ENCODE data around the gene NAT14. TPM values are rescaled to one million over a fixed set of nuclear protein-coding genes. Genes with fewer than 3 reads are reported as not detected.

Gene NAT14
- total and polyA plus RNA-seq, 2 of the 8 experiments (the other 6 are each of a cell fraction or from before 2014, with no cell fraction given) = 47.1 to 71.2 TPM

GRCh38 chr19:55494172-55494761 lies 9.3 kb downstream of the NAT14 start (continued):
- no peak for TF ChIP-seq SRF (IDR thresholded peaks at IDR 0.05; ENCODE audit: low read depth, low read length)
- TF ChIP-seq KDM4A (IDR thresholded peaks at IDR 0.05; ENCODE audit: low read depth, low read length, severe bottlenecking) = no peak
- TF ChIP-seq TAF1 (IDR thresholded peaks at IDR 0.05; ENCODE audit: low read depth, low read length) = no peak
- no peak for TF ChIP-seq CBX8 (IDR thresholded peaks at IDR 0.05; ENCODE audit: borderline replicate concordance, low read depth, low read length)
- TF ChIP-seq RFX5 (IDR thresholded peaks at IDR 0.05; ENCODE audit: borderline replicate concordance, low read depth, low read length) = no peak
